HepG2 (cell line): ENCODE measurements around the gene C2. TPM values are rescaled to one million over a fixed set of nuclear protein-coding genes. Genes with fewer than 3 reads are reported as not detected.
A peak's percentile ranks its signal among the peaks of the same experiment; 100 is the strongest.

Experiments
- AFF4 ChIP-seq: sonication (generic); formaldehyde crosslinking; IDR thresholded peaks from 2 replicates; pipeline ENCODE4 v1.4.0; 2020; ENCODE audit warnings: missing genetic modification reagents
- ETV5 ChIP-seq: IDR thresholded peaks from 2 replicates; pipeline ENCODE4 v1.6.1; 2018; ENCODE audit warnings: missing biosample characterization, missing genetic modification reagents, inconsistent platforms, borderline replicate concordance
- HNRNPH1 ChIP-seq: fragments of 200-400 bp; formaldehyde crosslinking; optimal IDR thresholded peaks from 2 replicates; pipeline ENCODE3; 2017; ENCODE audit warnings: mild to moderate bottlenecking, low read depth, low read length
- MZF1 ChIP-seq: sonication (generic); formaldehyde crosslinking; IDR thresholded peaks from 2 replicates; pipeline ENCODE4 v1.8.1; 2023; ENCODE audit warnings: mild to moderate bottlenecking, missing genetic modification reagents, borderline replicate concordance
- PHF21A ChIP-seq: sonication (generic); formaldehyde crosslinking; IDR thresholded peaks from 2 replicates; pipeline ENCODE4 v1.5.0; 2020; ENCODE audit warnings: mild to moderate bottlenecking, missing genetic modification reagents
- SMYD3 ChIP-seq: sonication (generic); formaldehyde crosslinking; IDR thresholded peaks from 2 replicates; pipeline ENCODE4 v1.8.1; 2023; ENCODE audit warnings: mild to moderate bottlenecking, missing genetic modification reagents
- SP2 ChIP-seq: sonication (generic); formaldehyde crosslinking; IDR thresholded peaks from 2 replicates; pipeline ENCODE4 v1.5.1; 2020; ENCODE audit warnings: mild to moderate bottlenecking, missing genetic modification reagents
- TSC22D2 ChIP-seq: sonication (generic); formaldehyde crosslinking; IDR thresholded peaks from 2 replicates; pipeline ENCODE4 v1.5.1; 2020; ENCODE audit warnings: missing genetic modification reagents, mild to moderate bottlenecking, borderline replicate concordance
- YEATS2 ChIP-seq: sonication (generic); formaldehyde crosslinking; IDR thresholded peaks from 2 replicates; pipeline ENCODE4 v1.4.0; 2020; ENCODE audit warnings: missing genetic modification reagents, borderline replicate concordance
- ZBTB39 ChIP-seq: sonication (generic); formaldehyde crosslinking; IDR thresholded peaks from 2 replicates; pipeline ENCODE4 v1.5.0; 2020; ENCODE audit warnings: missing genetic modification reagents
- ZC3H13 ChIP-seq: sonication (generic); formaldehyde crosslinking; IDR thresholded peaks from 2 replicates; pipeline ENCODE4 v1.8.1; 2023; ENCODE audit warnings: mild to moderate bottlenecking, missing genetic modification reagents, moderate library complexity
- ZFP1 ChIP-seq: IDR thresholded peaks from 2 replicates; pipeline ENCODE4 v1.6.1; 2016
- ZFP90 ChIP-seq: sonication (generic); formaldehyde crosslinking; IDR thresholded peaks from 2 replicates; pipeline ENCODE4 v1.8.0; 2022; ENCODE audit warnings: missing genetic modification reagents, mild to moderate bottlenecking, inconsistent platforms, borderline replicate concordance
- ZNF136 ChIP-seq: sonication (generic); formaldehyde crosslinking; IDR thresholded peaks from 2 replicates; pipeline ENCODE4 v1.8.1; 2022; ENCODE audit warnings: low read depth, mild to moderate bottlenecking, moderate library complexity, missing genetic modification reagents
- ZNF468 ChIP-seq: sonication (generic); formaldehyde crosslinking; IDR thresholded peaks from 2 replicates; pipeline ENCODE4 v1.8.0; 2022; ENCODE audit warnings: mild to moderate bottlenecking, moderate library complexity, missing genetic modification reagents
- ZNF546 ChIP-seq: sonication (generic); formaldehyde crosslinking; conservative IDR thresholded peaks from 2 replicates; pipeline ENCODE4 v1.8.1; 2023; ENCODE audit warnings: mild to moderate bottlenecking, missing genetic modification reagents
- ZNF747 ChIP-seq: sonication (generic); formaldehyde crosslinking; IDR thresholded peaks from 2 replicates; pipeline ENCODE4 v1.8.1; 2023; ENCODE audit warnings: missing genetic modification reagents, mild to moderate bottlenecking, borderline replicate concordance
- ZNF790 ChIP-seq: sonication (generic); formaldehyde crosslinking; IDR thresholded peaks from 2 replicates; pipeline ENCODE4 v1.8.0; 2022; ENCODE audit warnings: missing genetic modification reagents, mild to moderate bottlenecking, borderline replicate concordance
- polyA plus RNA-seq, 8 experiments: library from polyadenylated mRNA; depleted of rRNA in 3 of 8; stranded (reverse) in 7 of 8; unstranded in 1 of 8; fragments of >200 nt; fragmentation: Illumina TruSeq in 4 of 8; extraction: Trizol in 4 of 8; gene quantifications; 2 replicates each; pipeline versions ENCODE4 v1.2.1 to v1.2.3, GENCODE V29; 2011 to 2016; ENCODE audit warnings: low read depth in 4 of 8, missing spikeins in 1 of 8, mixed read lengths in 1 of 8; ENCODE audit not compliant: insufficient read depth in 1 of 8
- total RNA-seq, 5 experiments: library from RNA; depleted of rRNA; stranded (reverse); fragments of >200 nt; fragmentation: Illumina TruSeq; extraction: Trizol; gene quantifications; 2 replicates each; pipeline ENCODE4 v1.2.3, GENCODE V29; 2016; ENCODE audit warnings: low read depth in 1 of 5
- TF ChIP-seq, protein P1 (sequence below): sonication (generic); formaldehyde crosslinking; IDR thresholded peaks from 2 replicates; pipeline ENCODE4 v1.8.1; 2023; ENCODE audit warnings: mild to moderate bottlenecking, missing genetic modification reagents
- TF ChIP-seq, protein P2 (sequence below): sonication (generic); formaldehyde crosslinking; IDR thresholded peaks from 2 replicates; pipeline ENCODE4 v1.5.0; 2020; ENCODE audit warnings: mild to moderate bottlenecking, missing genetic modification reagents, moderate library complexity

C2 gene
- total and polyA plus RNA-seq, 2 of the 13 experiments (the other 11 are each of a cell fraction or from before 2014, with no cell fraction given) = 165 to 307 TPM

- TF ChIP-seq AFF4 (CRISPR knock-in tag) (no peak), ZFP1 (CRISPR knock-in tag) (no peak), ZNF790 (no peak), ETV5 (no peak), SP2 (CRISPR knock-in tag) (0 out of 2 replicates have a peak, but pooled peaks have one; percentile 28), ZNF136 (CRISPR knock-in tag) (no peak), SMYD3 (CRISPR knock-in tag) (0 out of 2 replicates have a peak, but pooled peaks have one; percentile 55), ZNF546 (CRISPR knock-in tag) (no peak), ZC3H13 (peak; percentile 82), ZFP90 (0 out of 2 replicates have a peak, but pooled peaks have one; percentile 50), ZNF468 (CRISPR knock-in tag) (no peak), TSC22D2 (no peak), PHF21A (peak; percentile 14; the same call in 1 of the 2 replicates), HNRNPH1 (no peak), MZF1 (CRISPR knock-in tag) (no peak), ZNF747 (CRISPR knock-in tag) (no peak), ZBTB39 (CRISPR knock-in tag) (no peak), YEATS2 (no peak)
- TF ChIP-seq, protein P1, sequence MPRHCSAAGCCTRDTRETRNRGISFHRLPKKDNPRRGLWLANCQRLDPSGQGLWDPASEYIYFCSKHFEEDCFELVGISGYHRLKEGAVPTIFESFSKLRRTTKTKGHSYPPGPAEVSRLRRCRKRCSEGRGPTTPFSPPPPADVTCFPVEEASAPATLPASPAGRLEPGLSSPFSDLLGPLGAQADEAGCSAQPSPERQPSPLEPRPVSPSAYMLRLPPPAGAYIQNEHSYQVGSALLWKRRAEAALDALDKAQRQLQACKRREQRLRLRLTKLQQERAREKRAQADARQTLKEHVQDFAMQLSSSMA = no peak
- TF ChIP-seq, protein P2, sequence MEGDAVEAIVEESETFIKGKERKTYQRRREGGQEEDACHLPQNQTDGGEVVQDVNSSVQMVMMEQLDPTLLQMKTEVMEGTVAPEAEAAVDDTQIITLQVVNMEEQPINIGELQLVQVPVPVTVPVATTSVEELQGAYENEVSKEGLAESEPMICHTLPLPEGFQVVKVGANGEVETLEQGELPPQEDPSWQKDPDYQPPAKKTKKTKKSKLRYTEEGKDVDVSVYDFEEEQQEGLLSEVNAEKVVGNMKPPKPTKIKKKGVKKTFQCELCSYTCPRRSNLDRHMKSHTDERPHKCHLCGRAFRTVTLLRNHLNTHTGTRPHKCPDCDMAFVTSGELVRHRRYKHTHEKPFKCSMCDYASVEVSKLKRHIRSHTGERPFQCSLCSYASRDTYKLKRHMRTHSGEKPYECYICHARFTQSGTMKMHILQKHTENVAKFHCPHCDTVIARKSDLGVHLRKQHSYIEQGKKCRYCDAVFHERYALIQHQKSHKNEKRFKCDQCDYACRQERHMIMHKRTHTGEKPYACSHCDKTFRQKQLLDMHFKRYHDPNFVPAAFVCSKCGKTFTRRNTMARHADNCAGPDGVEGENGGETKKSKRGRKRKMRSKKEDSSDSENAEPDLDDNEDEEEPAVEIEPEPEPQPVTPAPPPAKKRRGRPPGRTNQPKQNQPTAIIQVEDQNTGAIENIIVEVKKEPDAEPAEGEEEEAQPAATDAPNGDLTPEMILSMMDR (CRISPR knock-in tag) = peak; percentile 34; the same call in 1 of the 2 replicates
Observed at GRCh38 chr6:31898383-31899011, 29.0 kb upstream of the C2 start (continued).
